NCI-H526 (cell line): Measurements from ENCODE around the gene BEX3.
"Not testable (repeated sequence)": the region's sequence is repeated elsewhere in the genome, so short reads cannot be mapped to it uniquely, and the experiment has no call there.

Experiments
- DNase-seq, 2 experiments: peaks; one replicate each; lab custom pipeline; 2025; lab: John Stamatoyannopoulos, UW

BEX3 gene

GRCh38 chrX:103382877-103383276 is 6.5 kb downstream of the BEX3 start:
- no peak for DNase-seq

DNA sequence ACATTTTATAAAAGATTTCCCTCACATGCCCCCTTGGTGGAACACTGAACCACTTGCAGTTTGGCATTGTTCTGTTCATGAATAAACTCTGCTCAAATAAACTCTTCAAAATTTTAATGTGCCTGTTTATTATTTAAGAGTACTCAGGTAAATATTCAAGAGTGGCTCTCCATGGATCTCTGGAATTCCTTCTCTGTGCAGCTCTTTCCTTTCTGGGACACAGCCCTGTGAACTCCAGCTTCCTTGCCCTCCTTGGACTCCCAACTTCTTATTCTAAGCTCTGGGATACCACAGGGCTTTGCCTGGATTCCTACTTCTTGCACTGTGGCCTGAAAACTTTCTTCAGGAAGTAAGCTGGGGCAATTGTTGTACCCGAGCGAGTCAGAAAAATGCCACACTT is 8.3 kb downstream of the BEX3 start:
- no peak for DNase-seq

- not testable (repeated sequence) for DNase-seq
Measured at GRCh38 chrX:103385283-103385830, 9.0 kb downstream of the BEX3 start.

GRCh38 chrX:103386332-103386731 is 10.0 kb downstream of the BEX3 start:
- no peak for DNase-seq

DNA sequence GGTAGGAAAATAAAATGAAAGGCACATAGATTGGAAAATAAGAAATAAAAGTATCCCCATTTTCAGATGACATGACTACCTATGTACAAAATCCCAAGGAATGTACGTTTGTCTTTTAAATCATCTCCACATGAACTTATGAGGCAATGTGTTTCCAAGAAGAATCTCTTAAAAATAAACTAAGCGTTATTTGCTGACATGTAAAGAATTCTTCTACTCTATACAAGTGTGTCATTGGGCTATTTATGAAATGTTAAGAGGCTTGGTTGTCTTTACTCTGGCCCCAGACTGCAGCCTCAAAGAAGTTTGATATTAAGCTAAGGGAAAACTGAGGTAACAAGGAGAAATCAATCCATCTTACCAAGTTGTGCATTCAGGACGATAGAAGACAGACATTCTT is 17.1 kb downstream of the BEX3 start:
- no peak for DNase-seq

DNA sequence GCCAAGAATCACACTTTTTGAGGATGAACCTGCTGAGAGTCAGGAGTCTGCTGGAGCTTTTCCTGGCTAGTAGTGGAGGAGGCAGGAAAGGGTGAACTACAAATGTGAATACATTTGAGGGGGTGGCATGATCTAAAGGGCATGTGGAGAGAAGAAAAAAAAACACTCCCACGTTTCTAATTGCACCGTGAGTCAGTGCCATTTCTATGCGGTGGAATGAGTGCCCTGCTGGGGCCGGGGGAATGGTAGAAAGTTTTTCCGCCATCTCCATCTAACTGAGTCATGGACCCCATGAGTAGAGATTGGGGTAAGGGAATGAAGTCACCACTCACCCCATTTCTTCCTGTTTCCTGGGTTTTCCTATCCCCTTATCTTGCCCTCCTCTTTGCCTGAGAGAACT is 19.8 kb downstream of the BEX3 start:
- no peak for DNase-seq

DNA sequence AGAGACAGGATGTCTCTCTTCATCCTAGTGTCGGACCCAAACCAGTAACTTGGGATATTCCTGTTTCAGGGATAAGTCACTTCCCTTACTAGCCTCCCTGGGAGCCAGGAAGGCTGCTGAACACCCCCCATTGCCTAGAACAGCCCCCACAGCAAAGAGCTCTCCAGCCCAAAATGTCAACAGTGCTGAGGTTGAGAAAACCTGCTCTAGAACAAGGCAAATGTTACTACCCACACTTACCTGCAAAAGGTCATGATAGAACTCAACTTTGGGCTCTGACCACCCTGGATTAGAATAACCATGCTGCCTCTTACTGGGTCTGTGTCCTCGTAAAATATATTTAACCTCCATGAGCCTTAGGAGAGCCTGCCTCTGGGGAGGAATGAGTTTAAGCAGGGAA is 20.3 kb downstream of the BEX3 start:
- no peak for DNase-seq

- no peak for DNase-seq
Measured at GRCh38 chrX:103397707-103398106, 21.4 kb downstream of the BEX3 start.

- DNase-seq = no peak
Measured at GRCh38 chrX:103398421-103398864, 22.1 kb downstream of the BEX3 start.

DNA sequence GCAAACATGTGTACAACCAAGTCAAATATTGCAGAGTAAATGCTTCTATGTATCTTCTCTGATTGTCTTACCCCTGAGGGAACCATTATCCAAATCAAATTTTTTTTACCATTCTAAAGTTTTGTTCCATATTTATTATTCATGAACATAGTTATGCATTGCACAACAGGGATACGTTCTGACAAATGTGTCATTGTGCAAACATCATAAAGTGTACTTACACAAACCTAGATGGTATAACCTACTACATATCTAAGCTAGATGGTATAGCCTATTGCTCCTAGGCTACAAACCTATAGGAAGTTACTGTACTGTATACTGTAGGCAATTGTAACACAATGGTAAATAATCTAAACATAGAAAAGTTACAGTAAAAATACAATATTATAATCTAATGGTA is 23.4 kb downstream of the BEX3 start:
- DNase-seq = peak in 1 of 2 experiments; percentile 24

- no peak for DNase-seq
Measured at GRCh38 chrX:103400931-103401330, 24.6 kb downstream of the BEX3 start.

- peak; percentile 16 to 57 for DNase-seq
Measured at GRCh38 chrX:103404231-103405008, 28.1 kb downstream of the BEX3 start.

DNA sequence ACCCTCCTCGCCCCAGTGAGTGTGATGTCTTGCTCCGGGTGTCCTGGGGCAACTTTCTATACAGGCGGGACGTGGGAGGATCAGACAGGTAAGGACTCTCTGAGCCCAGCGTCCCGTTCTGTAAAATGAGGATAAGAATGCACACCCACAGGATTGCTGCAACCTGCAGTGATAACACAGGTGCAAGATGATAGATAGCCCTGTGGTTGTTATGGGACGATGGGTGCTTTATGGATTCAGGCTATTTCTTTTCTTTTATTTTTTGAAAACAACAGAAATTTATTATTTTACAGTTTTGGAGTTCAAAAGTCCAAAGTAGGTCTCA is 28.6 kb downstream of the BEX3 start:
- peak in 1 of 2 experiments; percentile 30 for DNase-seq

DNA sequence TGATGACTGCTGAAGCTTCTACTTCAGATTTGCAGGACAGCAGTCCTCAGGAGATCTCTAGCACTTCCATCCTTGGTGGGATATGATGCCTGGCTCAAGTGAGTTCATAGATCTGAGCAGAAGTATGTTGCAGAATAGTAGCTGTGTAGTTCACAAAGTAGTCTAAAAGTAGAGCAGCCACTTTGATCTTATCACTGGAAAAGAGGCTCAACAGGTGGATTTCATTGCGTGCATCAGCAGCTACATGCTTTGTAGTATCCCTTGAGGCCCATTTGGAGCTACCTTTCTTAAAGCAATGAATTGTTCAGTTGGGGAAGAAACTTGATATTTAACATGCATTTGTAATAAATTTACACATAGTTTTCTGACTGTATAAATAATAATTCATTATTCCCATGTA is 29.9 kb downstream of the BEX3 start:
- DNase-seq = no peak

DNA sequence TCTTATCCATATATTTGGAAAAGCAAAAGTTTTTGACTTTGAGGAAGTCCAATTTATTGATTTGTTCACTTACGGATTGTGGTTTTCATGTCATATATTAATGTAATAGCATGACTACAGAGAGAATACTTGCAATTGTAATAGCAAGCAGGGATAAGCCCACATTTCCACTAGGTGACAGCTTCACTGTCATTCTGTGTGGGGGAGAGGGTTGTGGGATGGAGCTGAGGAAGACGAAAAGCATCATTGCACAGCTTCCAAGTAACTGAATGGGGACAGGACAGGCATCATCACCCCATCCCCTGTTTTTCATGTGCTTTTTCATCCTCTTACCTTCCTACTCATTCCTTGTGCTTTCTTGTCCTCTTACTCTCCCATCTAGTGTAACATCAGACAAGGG is 31.4 kb downstream of the BEX3 start:
- no peak for DNase-seq

DNA sequence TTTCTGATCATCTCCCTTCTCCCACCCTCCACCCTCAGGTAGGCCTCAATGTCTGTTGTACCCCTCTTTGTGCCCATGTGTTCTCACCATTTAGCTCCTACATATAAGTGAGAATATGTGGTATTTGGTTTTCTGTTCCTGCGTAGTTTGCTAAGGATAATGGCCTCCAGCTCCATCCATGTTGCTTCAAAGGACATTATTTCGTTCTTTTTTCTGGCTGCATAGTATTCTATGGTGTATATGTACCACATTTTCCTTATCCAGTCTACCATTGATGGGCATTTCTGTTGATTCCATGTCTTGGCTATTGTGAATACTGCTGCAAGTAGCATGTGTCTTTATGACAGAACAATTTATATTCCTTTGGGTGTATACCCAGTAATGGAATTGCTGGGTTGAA is 35.4 kb downstream of the BEX3 start:
- not testable (repeated sequence) for DNase-seq

DNA sequence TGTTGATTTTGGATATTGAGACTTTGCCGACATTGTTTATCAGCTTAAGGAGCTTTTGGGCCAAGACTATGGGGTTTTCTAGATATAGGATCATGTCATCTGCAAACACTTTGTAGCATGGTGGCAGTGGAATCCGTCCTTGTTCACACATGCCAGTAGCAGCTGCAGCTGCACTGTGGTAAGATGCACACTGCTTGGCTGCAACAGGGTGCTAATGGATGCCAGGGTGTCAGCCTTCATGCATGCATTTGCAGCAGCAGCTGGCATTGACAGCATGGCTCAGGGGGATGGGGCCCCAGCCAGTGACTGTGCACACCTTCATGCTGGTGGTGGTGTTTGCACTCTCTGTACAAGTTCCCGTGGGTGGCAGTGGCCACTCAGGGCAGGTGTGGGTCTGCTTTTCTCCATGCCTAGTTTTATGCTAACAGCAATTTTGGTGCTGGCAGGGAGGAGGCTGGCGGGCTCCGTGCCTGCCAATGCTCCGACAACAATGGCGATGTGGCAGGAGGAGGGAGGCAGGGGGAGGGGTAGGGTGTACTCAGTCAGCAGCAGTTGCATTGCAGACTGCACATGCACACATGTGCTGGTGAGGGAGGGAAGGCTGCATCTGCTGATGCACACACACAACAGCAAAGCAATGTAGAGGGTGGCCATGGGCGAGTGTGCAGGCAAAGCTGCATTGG is 37.5 kb downstream of the BEX3 start:
- no peak for DNase-seq

DNA sequence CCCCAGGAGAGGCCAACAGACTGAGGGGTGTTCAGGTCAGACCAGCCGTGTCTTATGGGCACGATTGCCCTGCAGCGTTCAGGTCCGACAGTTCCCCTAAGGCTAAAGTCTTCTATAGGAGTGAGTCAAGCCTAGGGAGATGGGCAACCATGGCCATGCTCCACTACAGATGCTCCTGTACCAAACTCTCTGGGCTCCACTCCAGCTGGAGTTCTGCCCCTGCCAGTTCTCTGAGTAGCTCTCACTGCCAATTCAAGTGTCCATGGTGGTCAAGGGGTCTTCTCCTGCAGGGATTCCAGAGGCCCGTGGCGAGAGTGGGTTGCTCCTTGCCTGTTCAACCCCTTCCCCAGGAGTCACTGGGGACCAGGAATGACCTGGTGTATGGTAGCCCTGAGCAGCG is 38.2 kb downstream of the BEX3 start:
- no peak for DNase-seq

- DNase-seq = no peak
Measured at GRCh38 chrX:103415068-103415467, 38.7 kb downstream of the BEX3 start.

GRCh38 chrX:103415528-103415927 is 39.2 kb downstream of the BEX3 start:
- DNase-seq = no peak

DNA sequence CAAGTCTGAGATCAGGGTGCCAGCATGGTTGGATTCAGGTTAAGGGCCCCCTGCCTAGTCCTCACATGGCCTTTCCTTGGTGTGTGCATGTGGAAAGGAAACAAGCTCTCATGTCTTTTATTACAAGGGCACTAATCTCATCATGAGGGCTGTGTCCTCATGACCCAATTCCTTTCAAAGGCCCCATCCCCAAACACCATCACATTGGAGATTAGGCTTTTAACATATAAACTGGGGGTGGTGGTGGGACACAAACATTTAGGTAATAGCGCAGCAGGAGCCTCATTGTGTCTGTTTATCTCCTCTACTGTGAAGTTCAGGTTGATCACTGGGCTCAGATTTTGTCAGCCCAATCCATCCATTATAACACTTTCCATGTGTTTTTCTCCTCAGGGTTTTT is 41.0 kb downstream of the BEX3 start:
- DNase-seq = no peak

GRCh38 chrX:103417933-103418332 is 41.6 kb downstream of the BEX3 start:
- no peak for DNase-seq

GRCh38 chrX:103418811-103419340 is 42.5 kb downstream of the BEX3 start:
- DNase-seq = no peak
